HG03354 (cell line): Measurements from ENCODE around the gene ADGRG1.

Experiments used
- ATAC-seq: cut with Tn5 transposase; IDR thresholded peaks from one replicate; pipeline ENCODE4 v1.9.1; 2021; ENCODE audit warnings: mild to moderate bottlenecking; ENCODE audit not compliant: unreplicated experiment, poor library complexity, severe bottlenecking

Gene ADGRG1

GRCh38 chr16:57618296-57619132 lies 9.9 kb upstream of the ADGRG1 start:
- ATAC-seq, result no peak

GRCh38 chr16:57619133-57619605 lies 9.3 kb upstream of the ADGRG1 start:
- no peak for ATAC-seq

- ATAC-seq, result no peak
Observed at GRCh38 chr16:57619606-57620334, 8.7 kb upstream of the ADGRG1 start.

- ATAC-seq, result no peak
Observed at GRCh38 chr16:57620335-57621231, 7.8 kb upstream of the ADGRG1 start.

GRCh38 chr16:57621521-57622271 lies 6.7 kb upstream of the ADGRG1 start:
- no peak for ATAC-seq

GRCh38 chr16:57622361-57623250 lies 5.8 kb upstream of the ADGRG1 start:
- ATAC-seq, result no peak

- no peak for ATAC-seq
Observed at GRCh38 chr16:57623251-57624043, 5.0 kb upstream of the ADGRG1 start.

- no peak for ATAC-seq
Observed at GRCh38 chr16:57624044-57624688, 4.3 kb upstream of the ADGRG1 start.

GRCh38 chr16:57624806-57625500 lies 3.5 kb upstream of the ADGRG1 start:
- no peak for ATAC-seq

- no peak for ATAC-seq
Observed at GRCh38 chr16:57626420-57627170, 1.8 kb upstream of the ADGRG1 start.

- ATAC-seq, result no peak
Observed at GRCh38 chr16:57627184-57627871, 1.1 kb upstream of the ADGRG1 start.

- no peak for ATAC-seq
Observed at GRCh38 chr16:57628783-57629293, 408 bp downstream of the ADGRG1 start.

GRCh38 chr16:57629516-57630406 lies 1.3 kb downstream of the ADGRG1 start:
- ATAC-seq, result no peak

GRCh38 chr16:57630407-57630797 lies 2.0 kb downstream of the ADGRG1 start:
- no peak for ATAC-seq
